Epithelial cell of esophagus (primary cell): ENCODE results near the gene CALR.
"Not testable (repeated sequence)": the region's sequence is repeated elsewhere in the genome, so short reads cannot be mapped to it uniquely, and the experiment has no call there.

ENCODE experiments used
- DNase-seq: peaks from one replicate; pipeline ENCODE4 v3.0.0; 2010; ENCODE audit warnings: low read depth
- H3K4me3 ChIP-seq: 2 replicates; pipeline ENCODE4 v1.5.1; 2011; ENCODE audit warnings: mild to moderate bottlenecking, low read length, control low read depth
- TF ChIP-seq, protein P1 (sequence below): IDR thresholded peaks from 2 replicates; pipeline ENCODE4 v1.5.1; 2011; ENCODE audit warnings: low read depth, mild to moderate bottlenecking, low read length, control low read depth, inconsistent platforms; ENCODE audit not compliant: insufficient read depth; ENCODE audit errors: missing control alignments

Gene CALR

DNA sequence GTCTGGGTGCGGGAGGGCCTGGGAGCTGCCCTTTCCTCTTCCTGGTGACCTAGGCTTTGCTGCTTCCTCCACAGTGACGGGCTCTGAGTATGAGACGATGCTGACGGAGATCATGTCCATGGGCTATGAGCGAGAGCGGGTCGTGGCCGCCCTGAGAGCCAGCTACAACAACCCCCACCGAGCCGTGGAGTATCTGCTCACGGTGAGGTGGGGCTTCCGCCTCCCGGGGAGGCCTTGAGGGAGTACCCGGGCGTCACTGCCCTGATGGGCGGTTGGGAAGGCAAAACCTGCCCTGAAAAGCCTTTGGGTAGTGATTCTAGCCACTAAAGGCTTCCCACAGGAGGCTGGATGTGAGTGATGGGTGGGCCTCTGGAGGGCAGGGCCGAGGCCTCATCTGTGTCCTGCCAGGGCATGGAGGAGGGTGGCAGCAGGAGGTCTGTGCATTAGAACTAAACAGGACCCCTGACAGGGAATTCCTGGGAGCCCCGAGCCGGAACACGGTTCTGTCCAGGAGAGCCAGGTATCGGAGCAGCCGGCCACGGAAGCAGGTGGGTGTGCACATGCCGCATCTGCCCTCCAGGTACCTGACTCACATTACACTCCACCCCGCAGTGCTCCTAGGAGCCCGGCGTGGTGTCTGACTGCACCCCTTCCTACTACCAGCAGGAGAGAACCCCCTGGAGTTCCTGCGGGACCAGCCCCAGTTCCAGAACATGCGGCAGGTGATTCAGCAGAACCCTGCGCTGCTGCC, 10.4 kb downstream of the CALR start:
- DNase-seq, result no peak
- no peak overlapping the region for H3K4me3 ChIP-seq
- TF ChIP-seq, protein P1, sequence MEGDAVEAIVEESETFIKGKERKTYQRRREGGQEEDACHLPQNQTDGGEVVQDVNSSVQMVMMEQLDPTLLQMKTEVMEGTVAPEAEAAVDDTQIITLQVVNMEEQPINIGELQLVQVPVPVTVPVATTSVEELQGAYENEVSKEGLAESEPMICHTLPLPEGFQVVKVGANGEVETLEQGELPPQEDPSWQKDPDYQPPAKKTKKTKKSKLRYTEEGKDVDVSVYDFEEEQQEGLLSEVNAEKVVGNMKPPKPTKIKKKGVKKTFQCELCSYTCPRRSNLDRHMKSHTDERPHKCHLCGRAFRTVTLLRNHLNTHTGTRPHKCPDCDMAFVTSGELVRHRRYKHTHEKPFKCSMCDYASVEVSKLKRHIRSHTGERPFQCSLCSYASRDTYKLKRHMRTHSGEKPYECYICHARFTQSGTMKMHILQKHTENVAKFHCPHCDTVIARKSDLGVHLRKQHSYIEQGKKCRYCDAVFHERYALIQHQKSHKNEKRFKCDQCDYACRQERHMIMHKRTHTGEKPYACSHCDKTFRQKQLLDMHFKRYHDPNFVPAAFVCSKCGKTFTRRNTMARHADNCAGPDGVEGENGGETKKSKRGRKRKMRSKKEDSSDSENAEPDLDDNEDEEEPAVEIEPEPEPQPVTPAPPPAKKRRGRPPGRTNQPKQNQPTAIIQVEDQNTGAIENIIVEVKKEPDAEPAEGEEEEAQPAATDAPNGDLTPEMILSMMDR, result no peak

DNA sequence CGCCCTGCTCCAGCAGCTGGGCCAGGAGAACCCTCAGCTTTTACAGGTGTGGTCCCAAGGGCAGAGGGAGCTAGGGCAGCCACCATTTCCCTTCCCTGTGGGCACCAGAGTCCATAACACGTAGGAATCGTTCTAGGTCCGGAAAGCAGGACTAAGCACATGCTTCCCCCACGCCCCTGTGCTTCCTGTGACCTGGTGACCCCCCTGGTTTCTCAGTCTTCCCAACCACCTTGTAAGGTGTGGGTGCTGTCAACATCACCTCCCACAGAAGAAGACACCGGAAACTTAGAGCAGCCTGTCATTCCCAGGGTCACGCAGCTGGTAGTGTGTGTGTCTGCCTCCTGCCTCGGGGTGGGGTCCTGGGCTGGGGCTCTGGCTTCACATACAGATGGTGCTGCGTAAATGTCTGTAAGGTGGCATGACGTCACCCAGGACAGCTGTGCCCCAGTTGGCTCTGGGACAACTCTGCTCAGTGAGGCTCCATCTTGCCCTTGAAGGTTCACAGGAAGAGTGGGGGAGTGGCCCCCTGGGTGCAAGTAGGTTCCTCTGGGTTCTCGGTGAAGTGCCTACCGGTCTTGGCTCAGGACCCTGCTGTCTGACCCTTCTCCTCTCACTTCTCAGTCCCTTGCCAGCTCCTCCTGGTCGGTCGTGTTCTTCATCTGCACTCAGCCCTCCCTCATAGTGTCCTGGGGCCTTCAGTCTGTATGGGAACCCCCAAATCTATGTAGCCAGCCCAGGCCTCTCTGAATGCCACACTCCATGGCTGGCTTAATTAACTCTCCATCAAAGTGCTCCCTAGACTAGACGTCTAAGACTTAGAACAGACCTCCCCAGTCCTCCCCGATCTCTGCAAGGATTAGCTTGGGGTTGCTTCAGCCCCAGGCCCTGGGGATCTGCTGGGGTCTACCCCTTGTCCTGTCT, 11.2 kb downstream of the CALR start:
- DNase-seq, result no peak
- no peak overlapping the region for H3K4me3 ChIP-seq
- TF ChIP-seq, protein P1, result no peak

DNA sequence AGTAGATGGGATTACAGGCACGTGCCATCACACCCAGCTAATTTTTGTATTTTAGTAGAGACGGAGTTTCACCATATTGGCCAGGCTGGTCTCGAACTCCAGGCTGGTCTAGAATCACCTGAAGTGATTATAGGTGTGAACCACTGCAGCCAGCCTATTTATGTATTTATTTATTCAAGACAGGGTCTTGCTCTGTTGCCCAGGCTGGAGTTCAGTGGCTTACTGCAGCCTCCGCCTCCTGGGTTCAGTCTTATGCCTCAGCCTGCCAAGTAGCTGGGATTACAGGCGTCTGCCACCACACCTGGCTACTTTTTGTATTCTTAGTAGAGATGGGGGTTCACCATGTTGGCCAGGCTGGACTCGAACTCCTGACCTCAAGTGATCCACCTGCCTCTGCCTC, 13.6 kb downstream of the CALR start:
- not testable (repeated sequence) for DNase-seq, H3K4me3 ChIP-seq

DNA sequence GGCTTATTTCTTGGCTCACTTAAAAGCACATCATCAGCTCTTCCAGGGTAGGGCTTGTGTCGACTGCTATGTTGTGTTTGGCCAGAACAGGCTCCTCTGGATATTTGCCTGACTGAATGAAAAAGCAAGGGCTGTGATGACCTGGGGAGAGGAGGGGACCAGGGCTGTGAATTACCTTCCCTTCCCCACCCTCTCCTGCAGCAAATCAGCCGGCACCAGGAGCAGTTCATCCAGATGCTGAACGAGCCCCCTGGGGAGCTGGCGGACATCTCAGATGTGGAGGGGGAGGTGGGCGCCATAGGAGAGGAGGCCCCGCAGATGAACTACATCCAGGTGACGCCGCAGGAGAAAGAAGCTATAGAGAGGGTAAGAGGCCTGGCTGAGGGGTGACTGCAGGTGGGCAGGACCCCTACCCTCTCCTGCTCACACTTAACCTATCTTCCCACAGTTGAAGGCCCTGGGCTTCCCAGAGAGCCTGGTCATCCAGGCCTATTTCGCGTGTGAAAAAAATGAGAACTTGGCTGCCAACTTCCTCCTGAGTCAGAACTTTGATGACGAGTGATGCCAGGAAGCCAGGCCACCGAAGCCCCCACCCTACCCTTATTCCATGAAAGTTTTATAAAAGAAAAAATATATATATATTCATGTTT, 14.2 kb downstream of the CALR start:
- TF ChIP-seq, protein P1, result no peak
- H3K4me3 ChIP-seq, result no peak overlapping the region
- DNase-seq, result peak; percentile 59

DNA sequence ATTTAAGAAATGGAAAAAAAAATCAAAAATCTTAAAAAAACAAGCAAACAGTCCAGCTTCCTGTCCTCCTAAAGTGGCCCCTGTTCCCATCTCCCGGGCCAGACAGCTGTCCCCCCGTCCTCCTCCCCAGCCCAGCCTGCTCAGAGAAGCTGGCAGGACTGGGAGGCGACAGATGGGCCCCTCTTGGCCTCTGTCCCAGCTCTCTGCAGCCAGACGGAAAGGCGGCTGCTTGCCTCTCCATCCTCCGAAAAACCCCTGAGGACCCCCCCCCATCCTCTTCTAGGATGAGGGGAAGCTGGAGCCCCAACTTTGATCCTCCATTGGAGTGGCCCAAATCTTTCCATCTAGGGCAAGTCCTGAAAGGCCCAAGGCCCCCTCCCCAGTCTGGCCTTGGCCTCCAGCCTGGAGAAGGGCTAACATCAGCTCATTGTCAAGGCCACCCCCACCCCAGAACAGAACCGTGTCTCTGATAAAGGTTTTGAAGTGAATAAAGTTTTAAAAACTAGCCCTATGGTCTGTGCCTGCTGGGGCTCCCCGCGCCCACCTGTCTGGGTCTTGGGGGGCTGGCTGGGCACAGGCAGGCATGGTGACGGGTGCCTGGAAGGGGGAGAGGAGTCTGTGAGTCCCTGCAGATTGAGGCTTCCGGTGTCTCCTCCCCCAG, 14.9 kb downstream of the CALR start:
- H3K4me3 ChIP-seq, result no peak overlapping the region
- DNase-seq, result no peak
- TF ChIP-seq, protein P1, result no peak

DNA sequence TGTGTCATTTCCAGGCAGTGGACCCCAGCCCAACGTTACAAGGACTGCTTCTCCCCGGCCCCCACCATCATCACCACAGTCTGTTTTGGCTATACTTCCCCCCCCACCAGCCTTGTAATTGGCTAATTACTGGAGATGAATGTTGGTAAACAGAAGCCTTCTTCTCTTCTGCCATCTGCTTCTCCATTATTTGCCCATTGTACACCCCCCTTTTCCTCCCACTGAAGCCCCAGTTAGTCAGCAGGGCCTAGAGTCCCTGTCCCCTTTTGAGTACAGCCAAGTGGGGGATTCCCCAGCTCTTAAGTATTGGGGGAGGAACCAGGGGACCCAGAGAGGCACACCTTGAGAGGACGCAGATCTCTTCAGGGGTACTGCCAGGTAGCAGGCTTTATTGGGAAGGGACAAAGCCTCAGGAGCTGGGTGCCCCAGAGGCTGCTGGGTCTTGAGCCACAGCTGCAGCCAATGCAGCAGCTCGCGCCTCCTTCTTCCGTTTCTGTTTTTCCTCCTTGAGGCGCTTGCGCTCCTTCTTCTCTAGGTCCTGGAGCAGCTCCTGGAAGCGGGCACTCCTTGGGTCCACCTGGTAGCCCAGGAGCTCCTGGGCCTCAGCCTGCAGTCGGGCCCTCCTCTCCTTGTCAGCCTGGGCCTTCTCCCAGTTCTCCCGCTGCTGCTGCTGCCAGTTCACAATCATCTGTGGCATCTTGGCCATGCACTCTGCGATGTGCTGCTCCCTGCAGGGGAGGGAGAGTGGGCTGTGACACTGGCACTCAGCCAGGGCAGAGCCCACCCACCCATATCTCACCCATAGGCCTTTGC, 15.6 kb downstream of the CALR start:
- no peak for DNase-seq
- no peak overlapping the region for H3K4me3 ChIP-seq
- TF ChIP-seq, protein P1, result no peak
